GM13976 (cell line): Measurements from ENCODE around the gene TPGS2.
"Not testable (repeated sequence)": the region's sequence is repeated elsewhere in the genome, so short reads cannot be mapped to it uniquely, and the experiment has no call there.

Experiments used
- DNase-seq: peaks from one replicate; pipeline ENCODE4 v3.0.0; 2012; ENCODE audit warnings: low spot score
- CTCF ChIP-seq: IDR thresholded peaks from 2 replicates; pipeline ENCODE4 v1.5.1; 2012; ENCODE audit warnings: borderline replicate concordance, mild to moderate bottlenecking; ENCODE audit not compliant: insufficient read depth; ENCODE audit errors: extremely low read depth, missing control alignments, control extremely low read depth
- in situ Hi-C: fragments of 300-500 bp; cut with MboI; formaldehyde crosslinking; loops from one replicate; pipeline ENCODE4 v1.12.0; 2022; ENCODE audit warnings: low sequenced_read_pairs, mixed read lengths, inconsistent platforms; ENCODE audit not compliant: unreplicated experiment

TPGS2 gene

GRCh38 chr18:36772241-36772723, 56.5 kb downstream of the TPGS2 start:
- in situ Hi-C loops = no loop called here
- DNase-seq = no peak
- TF ChIP-seq CTCF = no peak

GRCh38 chr18:36771245-36771644, 57.6 kb downstream of the TPGS2 start:
- no peak for DNase-seq
- TF ChIP-seq CTCF = no peak

GRCh38 chr18:36770315-36770946, 58.4 kb downstream of the TPGS2 start:
- DNase-seq = no peak
- in situ Hi-C loops = no loop called here
- no peak for TF ChIP-seq CTCF

More at GRCh38 chr18:36771245-36771644, 57.6 kb downstream of the TPGS2 start:
- in situ Hi-C loops = no loop called here

GRCh38 chr18:36769611-36770314, 59.0 kb downstream of the TPGS2 start:
- TF ChIP-seq CTCF = peak; percentile 28
- peak; percentile 47 for DNase-seq
- in situ Hi-C loops = no loop called here

DNA sequence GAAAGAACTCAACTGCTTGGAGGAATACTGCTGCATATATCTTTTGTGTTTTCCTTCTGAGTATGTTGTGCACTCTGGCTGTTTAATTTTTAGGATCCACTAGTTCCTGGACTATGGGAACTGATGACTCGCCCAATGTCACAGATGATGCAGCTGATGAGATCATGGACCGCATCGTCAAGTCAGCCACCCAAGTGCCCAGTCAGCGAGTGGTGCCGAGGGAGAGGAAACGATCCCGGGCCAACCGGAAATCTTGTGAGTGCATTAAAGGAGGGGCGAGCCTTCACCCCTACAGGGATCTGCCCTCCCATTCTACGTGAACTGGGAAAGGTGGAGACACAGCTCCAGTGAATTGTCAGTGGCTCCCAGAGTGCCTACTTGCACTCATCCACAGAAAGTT, 59.6 kb downstream of the TPGS2 start:
- in situ Hi-C loops = no loop called here
- DNase-seq = no peak
- no peak for TF ChIP-seq CTCF

GRCh38 chr18:36766836-36767235, 62.0 kb downstream of the TPGS2 start:
- TF ChIP-seq CTCF = no peak
- DNase-seq = no peak
- in situ Hi-C loops = no loop called here

- in situ Hi-C loops, DNase-seq: not testable (repeated sequence)
Observed at GRCh38 chr18:36762965-36763364, 65.8 kb downstream of the TPGS2 start.
